ENCODE results near the gene OR4C13. TPM values are rescaled to one million over a fixed set of nuclear protein-coding genes. Genes with fewer than 3 reads are reported as not detected.
"Not testable (repeated sequence)": the region's sequence is repeated elsewhere in the genome, so short reads cannot be mapped to it uniquely, and the experiment has no call there.

OR4C13 gene
- total RNA-seq: not detected

DNA sequence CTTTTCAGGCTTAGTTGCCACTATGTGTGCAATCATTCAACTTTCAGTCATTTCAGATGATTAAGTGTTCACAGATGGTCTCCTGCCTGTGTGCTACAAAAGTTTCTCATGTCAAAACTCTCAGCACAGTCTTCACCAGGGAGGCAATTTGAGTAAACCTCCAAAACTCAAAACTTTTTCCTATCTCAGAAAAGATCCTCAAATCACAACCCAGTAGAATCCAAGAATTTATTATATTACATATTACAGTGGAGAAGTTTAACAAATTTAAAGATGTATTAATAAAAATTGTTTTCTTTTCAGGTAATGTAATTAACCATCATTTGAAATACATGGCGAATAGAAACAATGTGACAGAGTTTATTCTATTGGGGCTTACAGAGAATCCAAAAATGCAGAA lies at the start of gene OR4C13:
OR4C13 (plus strand) TSS at position 301 of the 400 bp plus-strand sequence; CDS start at position 333, 32 bp downstream.
- DNase-seq (ENCODE audit: low spot score) (no peak), ATAC-seq (ENCODE audit: insufficient number of reproducible peaks, low FRiP score, low read depth) (no peak)

DNA sequence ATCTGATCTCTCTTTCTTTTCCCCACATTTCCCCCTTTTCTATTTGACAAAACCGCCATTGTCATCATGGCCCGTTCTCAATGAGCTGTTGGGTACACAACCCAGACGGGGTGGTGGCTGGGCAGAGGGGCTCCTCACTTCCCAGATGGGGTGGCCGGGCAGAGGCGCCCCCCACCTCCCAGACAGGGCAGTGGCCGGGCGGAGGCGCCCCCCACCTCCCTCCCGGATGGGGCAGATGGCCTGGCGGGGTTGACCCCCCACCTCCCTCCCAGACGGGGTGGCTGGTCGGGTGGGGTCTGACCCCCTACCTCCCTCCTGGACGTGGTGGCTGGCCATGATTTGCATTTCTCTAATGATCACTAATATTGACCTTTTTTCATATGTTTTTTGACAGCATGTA lies 40.7 kb upstream of the OR4C13 start:
- not testable (repeated sequence) for H3K9me3 ChIP-seq; H3K27ac ChIP-seq; H3K36me3 ChIP-seq; DNase-seq (ENCODE audit: low spot score); H3K4me3 ChIP-seq; H3K27me3 ChIP-seq (replicated peaks; ENCODE audit: insufficient read depth); ATAC-seq (ENCODE audit: insufficient number of reproducible peaks, low FRiP score, low read depth); H3K4me1 ChIP-seq (ENCODE audit: control insufficient read depth in 1 of 2, low read depth in 2 of 2)

More for the DNA sequence above, at the start of gene OR4C13:
- no peaks in the 10 kb centered on the region for H3K27me3 ChIP-seq (replicated peaks; ENCODE audit: insufficient read depth)
- H3K27ac ChIP-seq: no peak within 1 kb of the TSS
- TF ChIP-seq, protein P1, sequence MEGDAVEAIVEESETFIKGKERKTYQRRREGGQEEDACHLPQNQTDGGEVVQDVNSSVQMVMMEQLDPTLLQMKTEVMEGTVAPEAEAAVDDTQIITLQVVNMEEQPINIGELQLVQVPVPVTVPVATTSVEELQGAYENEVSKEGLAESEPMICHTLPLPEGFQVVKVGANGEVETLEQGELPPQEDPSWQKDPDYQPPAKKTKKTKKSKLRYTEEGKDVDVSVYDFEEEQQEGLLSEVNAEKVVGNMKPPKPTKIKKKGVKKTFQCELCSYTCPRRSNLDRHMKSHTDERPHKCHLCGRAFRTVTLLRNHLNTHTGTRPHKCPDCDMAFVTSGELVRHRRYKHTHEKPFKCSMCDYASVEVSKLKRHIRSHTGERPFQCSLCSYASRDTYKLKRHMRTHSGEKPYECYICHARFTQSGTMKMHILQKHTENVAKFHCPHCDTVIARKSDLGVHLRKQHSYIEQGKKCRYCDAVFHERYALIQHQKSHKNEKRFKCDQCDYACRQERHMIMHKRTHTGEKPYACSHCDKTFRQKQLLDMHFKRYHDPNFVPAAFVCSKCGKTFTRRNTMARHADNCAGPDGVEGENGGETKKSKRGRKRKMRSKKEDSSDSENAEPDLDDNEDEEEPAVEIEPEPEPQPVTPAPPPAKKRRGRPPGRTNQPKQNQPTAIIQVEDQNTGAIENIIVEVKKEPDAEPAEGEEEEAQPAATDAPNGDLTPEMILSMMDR (IDR thresholded peaks at IDR 0.05): no peak
- no peak within 1 kb of the TSS for H3K4me3 ChIP-seq
- no peaks in the 10 kb centered on the region for H3K9me3 ChIP-seq
- no peaks in the 10 kb centered on the region for H3K36me3 ChIP-seq
- H3K4me1 ChIP-seq (ENCODE audit: control insufficient read depth in 1 of 2, low read depth in 2 of 2): no peaks in the 10 kb centered on the region

DNA sequence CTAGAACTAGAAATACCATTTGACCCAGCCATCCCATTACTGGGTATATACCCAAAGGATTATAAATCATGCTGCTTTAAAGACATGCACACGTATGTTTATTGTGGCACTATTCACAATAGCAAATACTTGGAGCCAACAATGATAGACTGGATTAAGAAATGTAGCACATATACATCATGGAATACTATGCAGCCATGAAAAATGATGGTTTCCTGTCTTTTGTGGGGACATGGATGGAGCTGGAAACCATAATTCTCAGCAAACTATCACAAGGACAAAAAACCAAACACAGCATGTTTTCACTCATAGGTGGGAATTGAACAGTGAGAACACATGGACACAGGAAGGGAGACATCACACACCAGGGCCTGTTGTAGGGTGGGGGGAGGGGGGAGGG lies 3.5 kb upstream of the OR4C13 start:
- H3K27me3 ChIP-seq (replicated peaks; ENCODE audit: insufficient read depth); DNase-seq (ENCODE audit: low spot score); ATAC-seq (ENCODE audit: insufficient number of reproducible peaks, low FRiP score, low read depth); H3K4me3 ChIP-seq; H3K9me3 ChIP-seq; H3K4me1 ChIP-seq (ENCODE audit: control insufficient read depth in 1 of 2, low read depth in 2 of 2); H3K27ac ChIP-seq; H3K36me3 ChIP-seq: not testable (repeated sequence)

DNA sequence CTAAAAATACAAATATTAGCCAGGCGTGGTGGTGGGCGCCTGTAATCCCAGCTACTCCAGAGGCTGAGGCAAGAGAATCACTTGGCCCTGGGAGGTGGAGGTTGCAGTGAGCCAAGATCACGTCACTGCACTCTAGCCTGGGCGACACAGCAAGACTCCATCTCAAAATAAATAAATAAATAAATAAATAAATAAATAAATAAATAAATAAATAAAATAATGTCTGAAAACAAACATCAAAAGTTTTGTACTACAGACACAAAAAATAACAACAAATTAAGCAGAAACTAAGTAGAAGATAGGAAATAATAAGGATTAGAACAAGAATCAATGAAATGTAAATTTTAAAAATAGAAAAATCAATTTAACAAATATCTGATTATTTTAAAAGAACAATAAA lies 21.2 kb downstream of the OR4C13 start:
- not testable (repeated sequence) for H3K4me1 ChIP-seq (ENCODE audit: control insufficient read depth in 1 of 2, low read depth in 2 of 2); DNase-seq (ENCODE audit: low spot score); H3K27ac ChIP-seq; H3K36me3 ChIP-seq; H3K27me3 ChIP-seq (replicated peaks; ENCODE audit: insufficient read depth); H3K4me3 ChIP-seq; H3K9me3 ChIP-seq; ATAC-seq (ENCODE audit: insufficient number of reproducible peaks, low FRiP score, low read depth)

DNA sequence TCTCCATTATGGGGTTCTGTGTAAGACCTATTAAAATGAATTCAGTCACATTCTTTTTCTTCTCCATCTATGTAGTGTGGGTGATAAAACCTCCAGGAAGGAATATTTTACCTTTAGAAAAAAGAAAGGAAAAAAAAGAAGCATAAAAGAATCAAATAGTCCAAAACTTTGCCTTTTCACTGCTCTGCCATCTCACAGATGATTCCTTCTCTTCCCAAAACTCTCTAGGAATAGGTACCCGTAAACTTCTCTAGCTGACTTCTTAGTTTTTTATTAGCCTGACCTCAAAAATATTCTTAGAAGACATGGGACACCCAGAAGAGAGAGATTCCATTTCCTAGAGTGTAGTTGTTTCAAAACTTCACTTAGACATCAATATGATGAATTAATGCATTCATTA lies 30.2 kb downstream of the OR4C13 start, which contains the start of gene OR4C12:
OR4C12 (minus strand) TSS at position 101 of the 400 bp plus-strand sequence; CDS start at position 67, 34 bp downstream.
- H3K27ac ChIP-seq; H3K27me3 ChIP-seq (replicated peaks; ENCODE audit: insufficient read depth); H3K4me3 ChIP-seq; H3K36me3 ChIP-seq; ATAC-seq (ENCODE audit: insufficient number of reproducible peaks, low FRiP score, low read depth); DNase-seq (ENCODE audit: low spot score); H3K4me1 ChIP-seq (ENCODE audit: control insufficient read depth in 1 of 2, low read depth in 2 of 2); H3K9me3 ChIP-seq: not testable (repeated sequence)

DNA sequence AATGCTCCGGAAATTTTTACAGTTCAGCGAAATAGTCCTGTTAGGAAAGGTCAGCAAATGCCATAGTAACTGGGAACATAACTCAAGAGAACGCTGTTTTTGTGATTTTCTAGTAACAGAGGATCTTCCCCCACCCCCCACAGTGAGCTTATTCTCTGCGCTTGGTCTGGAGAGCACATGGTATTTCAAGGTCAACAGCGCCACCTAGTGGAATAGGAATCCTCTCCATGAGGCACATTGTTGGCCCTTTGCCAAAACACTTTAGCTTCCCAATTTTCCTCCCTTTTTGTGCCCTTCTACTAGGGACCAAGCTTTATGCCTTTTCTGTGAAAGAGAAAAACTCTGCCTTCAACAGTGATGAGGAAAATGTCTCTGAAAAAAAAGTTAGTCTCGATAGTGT lies 43.4 kb downstream of the OR4C13 start:
- Histone ChIP-seq H3K27me3 (replicated peaks; ENCODE audit: insufficient read depth) (no peaks in the 10 kb centered on the region), H3K4me3 (no peak overlapping the region), H3K9me3 (peaks cover 5% of the 10 kb centered on the region), H3K4me1 (ENCODE audit: control insufficient read depth in 1 of 2, low read depth in 2 of 2) (no peaks in the 10 kb centered on the region), H3K27ac (no peak overlapping the region), H3K36me3 (no peaks in the 10 kb centered on the region)
- no peak for DNase-seq (ENCODE audit: low spot score)
- TF ChIP-seq, protein P1 (IDR thresholded peaks at IDR 0.05): no peak
- no peak for ATAC-seq (ENCODE audit: insufficient number of reproducible peaks, low FRiP score, low read depth)

Other genes starting within 250 kb of the OR4C13 start
- not detected for gene OR4C12, start 30.1 kb downstream of the OR4C13 start, total RNA-seq
- not detected for gene OR4C45, start 80.5 kb downstream of the OR4C13 start, total RNA-seq